ENCODE data around the gene TRO.

Gene TRO

GRCh38 chrX:54920610-54921426 is at the start of gene TRO:
TSS of gene TRO (plus strand) at chrX:54920824. CDS start at chrX:54922247, 1,423 bp downstream.
- no peak for DNase-seq
- Mint-ChIP-seq H3K27me3 (no peaks in the 10 kb centered on the region), H3K27ac (peak within 1 kb of the TSS; percentile 60 to 91), H3K4me1 (peaks cover 25% of the 10 kb centered on the region), H3K9me3 (no peaks in the 10 kb centered on the region), H3K4me3 (peak within 1 kb of the TSS; percentile 93 to 96)
- ATAC-seq = peak; percentile 33

- Mint-ChIP-seq H3K4me1 (no peaks in the 10 kb centered on the region), H3K4me3 (no peak overlapping the region), H3K9me3 (no peaks in the 10 kb centered on the region), H3K27me3 (peaks cover 15% of the 10 kb centered on the region), H3K27ac (no peak overlapping the region)
- ATAC-seq (no peak), DNase-seq (no peak)
Measured at GRCh38 chrX:54885740-54886139, 34.9 kb upstream of the TRO start.

GRCh38 chrX:54891573-54891972 is 29.1 kb upstream of the TRO start:
- Mint-ChIP-seq H3K4me3 (no peak overlapping the region), H3K27ac (no peak overlapping the region), H3K4me1 (no peaks in the 10 kb centered on the region), H3K27me3 (peaks cover 15% of the 10 kb centered on the region), H3K9me3 (no peaks in the 10 kb centered on the region)
- ATAC-seq (peak; percentile 58), DNase-seq (peak in 1 of 2 donors; percentile 10)

GRCh38 chrX:54894159-54894558 is 26.5 kb upstream of the TRO start:
- ATAC-seq (no peak), DNase-seq (no peak)
- Mint-ChIP-seq H3K27ac (no peak overlapping the region), H3K27me3 (no peaks in the 10 kb centered on the region), H3K4me1 (no peaks in the 10 kb centered on the region), H3K4me3 (no peak overlapping the region), H3K9me3 (no peaks in the 10 kb centered on the region)

- DNase-seq (no peak), ATAC-seq (no peak)
- Mint-ChIP-seq H3K27ac (no peak overlapping the region), H3K9me3 (peaks cover 4 to 7% of the 10 kb centered on the region in 2 donors), H3K4me3 (no peak overlapping the region), H3K27me3 (no peaks in the 10 kb centered on the region), H3K4me1 (no peaks in the 10 kb centered on the region)
Measured at GRCh38 chrX:54909941-54910340, 10.7 kb upstream of the TRO start.

- ATAC-seq = peak; percentile 85
- Mint-ChIP-seq H3K27me3 (no peaks in the 10 kb centered on the region), H3K27ac (peak overlapping the region; percentile 60 to 91), H3K4me1 (peaks cover 25% of the 10 kb centered on the region), H3K4me3 (peak overlapping the region; percentile 93 to 96), H3K9me3 (no peaks in the 10 kb centered on the region)
- DNase-seq = peak; percentile 23 to 61
Measured at GRCh38 chrX:54921427-54922021, 900 bp downstream of the TRO start.

- H3K4me3 Mint-ChIP-seq = peak overlapping the region in 1 of 2 donors; percentile 93
Measured at GRCh38 chrX:54922547-54922946, 1.9 kb downstream of the TRO start.

GRCh38 chrX:54923376-54923775 is 2.8 kb downstream of the TRO start:
- Mint-ChIP-seq H3K4me1 (peaks cover 25% of the 10 kb centered on the region), H3K4me3 (no peak overlapping the region), H3K27ac (no peak overlapping the region), H3K27me3 (no peaks in the 10 kb centered on the region), H3K9me3 (no peaks in the 10 kb centered on the region)
- ATAC-seq (no peak), DNase-seq (no peak)

More at GRCh38 chrX:54922547-54922946, 1.9 kb downstream of the TRO start:
- DNase-seq = no peak
- H3K27ac Mint-ChIP-seq = no peak overlapping the region
- peaks cover 25% of the 10 kb centered on the region for H3K4me1 Mint-ChIP-seq
- ATAC-seq = no peak
- no peaks in the 10 kb centered on the region for H3K9me3 Mint-ChIP-seq
- no peaks in the 10 kb centered on the region for H3K27me3 Mint-ChIP-seq

GRCh38 chrX:54926978-54927377 is 6.4 kb downstream of the TRO start:
- H3K4me3 Mint-ChIP-seq = no peak overlapping the region
- H3K27ac Mint-ChIP-seq = no peak overlapping the region
- H3K9me3 Mint-ChIP-seq = no peaks in the 10 kb centered on the region
- H3K4me1 Mint-ChIP-seq = peaks cover 6% of the 10 kb centered on the region
- ATAC-seq (no peak), DNase-seq (no peak)
- no peaks in the 10 kb centered on the region for H3K27me3 Mint-ChIP-seq

- H3K27ac Mint-ChIP-seq = no peak overlapping the region
- H3K9me3 Mint-ChIP-seq = no peaks in the 10 kb centered on the region
- H3K4me3 Mint-ChIP-seq = no peak overlapping the region
- no peaks in the 10 kb centered on the region for H3K27me3 Mint-ChIP-seq
- ATAC-seq = no peak
- H3K4me1 Mint-ChIP-seq = no peaks in the 10 kb centered on the region
- no peak for DNase-seq
Measured at GRCh38 chrX:54928876-54929275, 8.3 kb downstream of the TRO start.

- no peaks in the 10 kb centered on the region for H3K27me3 Mint-ChIP-seq
- no peak for ATAC-seq
- no peak overlapping the region for H3K4me3 Mint-ChIP-seq
- H3K27ac Mint-ChIP-seq = no peak overlapping the region
- no peak for DNase-seq
- H3K4me1 Mint-ChIP-seq = no peaks in the 10 kb centered on the region
- no peaks in the 10 kb centered on the region for H3K9me3 Mint-ChIP-seq
Measured at GRCh38 chrX:54930291-54931049, 9.8 kb downstream of the TRO start.

- Mint-ChIP-seq H3K27me3 (no peaks in the 10 kb centered on the region), H3K9me3 (no peaks in the 10 kb centered on the region), H3K27ac (no peak overlapping the region), H3K4me3 (no peak overlapping the region), H3K4me1 (no peaks in the 10 kb centered on the region)
- no peak for DNase-seq
- ATAC-seq = no peak
Measured at GRCh38 chrX:54931107-54931506, 10.5 kb downstream of the TRO start.

- Mint-ChIP-seq H3K9me3 (no peaks in the 10 kb centered on the region), H3K27ac (no peak overlapping the region), H3K27me3 (no peaks in the 10 kb centered on the region), H3K4me1 (no peaks in the 10 kb centered on the region), H3K4me3 (no peak overlapping the region)
- no peak for ATAC-seq
- no peak for DNase-seq
Measured at GRCh38 chrX:54933150-54933826, 12.7 kb downstream of the TRO start.

- Mint-ChIP-seq H3K4me1 (no peaks in the 10 kb centered on the region), H3K4me3 (no peak overlapping the region), H3K9me3 (no peaks in the 10 kb centered on the region), H3K27ac (no peak overlapping the region), H3K27me3 (no peaks in the 10 kb centered on the region)
- ATAC-seq (no peak), DNase-seq (no peak)
Measured at GRCh38 chrX:54934058-54934457, 13.4 kb downstream of the TRO start.

GRCh38 chrX:54934890-54935289 is 14.3 kb downstream of the TRO start:
- Mint-ChIP-seq H3K27ac (no peak overlapping the region), H3K4me3 (no peak overlapping the region), H3K4me1 (no peaks in the 10 kb centered on the region), H3K27me3 (no peaks in the 10 kb centered on the region), H3K9me3 (no peaks in the 10 kb centered on the region)
- DNase-seq = no peak
- no peak for ATAC-seq

Measured in stimulated activated naive CD8-positive, alpha-beta T cell treated with anti-CD3 and anti-CD28 coated beads, Interleukin-15, amount 100 ng/mL, for 72 hours (primary cell).